Stimulated activated naive B cell treated with anti-CD40 and anti-IgM and Interleukin-4, amounts not matched to agents 10 μg/mL and 1 μg/mL and 100 μg/mL, for 72 hours (primary cell): ENCODE data around the gene EPAS1.

ENCODE experiments used
- ATAC-seq, 2 donors: fragments of 150-1000 bp; cut with Tn5 transposase; replicated peaks; 2 replicates each; pipeline ENCODE4 v1.10.0; 2021; ENCODE audit warnings: moderate library complexity in 1 of 2
- DNase-seq: peaks from one replicate; pipeline ENCODE4 v3.0.0; 2021
- H3K27ac Mint-ChIP-seq: one replicate; pipeline ENCODE4 v1.8.0; 2022; ENCODE audit warnings: mild to moderate bottlenecking, mixed read lengths
- H3K27me3 Mint-ChIP-seq, 2 donors: one replicate each; pipeline ENCODE4 v1.8.0; 2022; ENCODE audit warnings: mixed read lengths in 2 of 2
- H3K36me3 Mint-ChIP-seq, 2 donors: one replicate each; pipeline ENCODE4 v1.8.0; 2022; ENCODE audit warnings: mixed read lengths in 2 of 2, mild to moderate bottlenecking in 1 of 2
- H3K4me1 Mint-ChIP-seq, 2 donors: one replicate each; pipeline ENCODE4 v1.8.0; 2022; ENCODE audit warnings: mixed read lengths in 2 of 2, mild to moderate bottlenecking in 1 of 2
- H3K4me3 Mint-ChIP-seq, 2 donors: one replicate each; pipeline ENCODE4 v1.8.0; 2022; ENCODE audit warnings: mild to moderate bottlenecking in 2 of 2, mixed read lengths in 2 of 2, moderate library complexity in 1 of 2
- H3K9me3 Mint-ChIP-seq, 2 donors: one replicate each; pipeline ENCODE4 v1.8.0; 2022; ENCODE audit warnings: mixed read lengths in 2 of 2, mild to moderate bottlenecking in 1 of 2

Gene EPAS1

DNA sequence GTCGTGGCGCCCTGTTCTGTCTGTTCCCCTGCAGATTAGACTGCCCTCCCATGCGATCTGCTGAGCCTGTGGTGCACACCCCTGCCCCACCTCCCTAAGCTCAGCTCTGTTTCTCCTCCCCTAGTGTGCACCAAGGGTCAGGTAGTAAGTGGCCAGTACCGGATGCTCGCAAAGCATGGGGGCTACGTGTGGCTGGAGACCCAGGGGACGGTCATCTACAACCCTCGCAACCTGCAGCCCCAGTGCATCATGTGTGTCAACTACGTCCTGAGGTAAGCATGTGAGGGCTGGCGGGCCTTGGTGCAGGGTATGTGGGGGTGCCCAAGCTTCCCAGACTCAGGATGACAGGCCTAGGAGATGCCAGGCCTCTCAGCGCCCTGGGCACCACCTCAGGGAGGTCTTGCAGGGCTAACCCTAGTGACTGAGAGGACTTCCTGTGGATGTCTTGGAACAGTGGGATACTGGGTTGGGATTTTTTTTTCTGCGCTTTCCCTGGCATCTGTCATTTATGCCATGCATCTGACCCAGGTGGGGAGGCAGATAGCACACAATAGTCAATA lies 78.4 kb downstream of the EPAS1 start:
- Mint-ChIP-seq H3K27ac (no peak overlapping the region), H3K27me3 (no peaks in the 10 kb centered on the region), H3K4me1 (no peaks in the 10 kb centered on the region), H3K36me3 (no peaks in the 10 kb centered on the region), H3K4me3 (no peak overlapping the region), H3K9me3 (no peaks in the 10 kb centered on the region)
- no peak for ATAC-seq
- DNase-seq = no peak

DNA sequence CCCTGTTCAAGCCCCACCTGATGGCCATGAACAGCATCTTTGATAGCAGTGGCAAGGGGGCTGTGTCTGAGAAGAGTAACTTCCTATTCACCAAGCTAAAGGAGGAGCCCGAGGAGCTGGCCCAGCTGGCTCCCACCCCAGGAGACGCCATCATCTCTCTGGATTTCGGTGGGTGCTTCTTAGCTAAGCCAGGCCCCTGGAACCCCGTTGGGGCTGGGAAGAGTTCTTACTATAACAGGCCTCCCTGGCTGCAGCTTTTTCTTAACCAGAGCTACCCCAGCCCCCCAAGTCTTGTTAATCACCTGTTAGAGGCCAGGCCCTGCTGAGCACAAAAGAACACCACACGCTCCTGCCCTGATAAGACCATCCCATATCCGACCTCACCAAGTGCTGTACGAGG lies 79.4 kb downstream of the EPAS1 start:
- ATAC-seq = no peak
- Mint-ChIP-seq H3K4me1 (no peaks in the 10 kb centered on the region), H3K9me3 (no peaks in the 10 kb centered on the region), H3K27me3 (no peaks in the 10 kb centered on the region), H3K27ac (no peak overlapping the region), H3K4me3 (no peak overlapping the region), H3K36me3 (no peaks in the 10 kb centered on the region)
- DNase-seq = no peak

DNA sequence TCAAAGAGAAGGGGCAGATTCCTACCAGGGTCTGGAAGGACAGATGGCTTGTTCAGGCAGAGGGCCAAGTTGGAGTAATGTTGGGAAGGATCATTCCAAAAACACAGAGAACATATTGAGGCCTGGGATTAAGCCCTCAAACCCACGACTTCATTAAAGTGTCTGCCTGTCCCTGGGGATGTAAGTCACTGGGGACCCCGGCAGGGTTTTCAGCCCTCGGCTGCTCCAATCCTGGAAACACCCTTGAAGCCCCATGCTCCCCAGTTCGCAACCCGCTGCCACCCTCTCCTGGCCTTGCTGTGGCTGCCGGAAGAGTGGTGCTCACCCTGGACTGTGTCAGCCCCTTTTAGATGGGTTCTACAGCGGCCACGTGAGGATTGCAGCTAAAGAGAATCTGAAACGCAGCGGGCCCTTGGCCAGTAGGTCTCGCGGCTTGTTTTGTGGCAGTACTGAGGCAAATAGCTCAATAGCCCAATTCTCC lies 79.9 kb downstream of the EPAS1 start:
- no peak for ATAC-seq
- no peaks in the 10 kb centered on the region for H3K4me1 Mint-ChIP-seq
- H3K4me3 Mint-ChIP-seq = no peak overlapping the region
- no peaks in the 10 kb centered on the region for H3K27me3 Mint-ChIP-seq
- H3K27ac Mint-ChIP-seq = no peak overlapping the region
- H3K9me3 Mint-ChIP-seq = no peaks in the 10 kb centered on the region
- no peak for DNase-seq
- no peaks in the 10 kb centered on the region for H3K36me3 Mint-ChIP-seq

DNA sequence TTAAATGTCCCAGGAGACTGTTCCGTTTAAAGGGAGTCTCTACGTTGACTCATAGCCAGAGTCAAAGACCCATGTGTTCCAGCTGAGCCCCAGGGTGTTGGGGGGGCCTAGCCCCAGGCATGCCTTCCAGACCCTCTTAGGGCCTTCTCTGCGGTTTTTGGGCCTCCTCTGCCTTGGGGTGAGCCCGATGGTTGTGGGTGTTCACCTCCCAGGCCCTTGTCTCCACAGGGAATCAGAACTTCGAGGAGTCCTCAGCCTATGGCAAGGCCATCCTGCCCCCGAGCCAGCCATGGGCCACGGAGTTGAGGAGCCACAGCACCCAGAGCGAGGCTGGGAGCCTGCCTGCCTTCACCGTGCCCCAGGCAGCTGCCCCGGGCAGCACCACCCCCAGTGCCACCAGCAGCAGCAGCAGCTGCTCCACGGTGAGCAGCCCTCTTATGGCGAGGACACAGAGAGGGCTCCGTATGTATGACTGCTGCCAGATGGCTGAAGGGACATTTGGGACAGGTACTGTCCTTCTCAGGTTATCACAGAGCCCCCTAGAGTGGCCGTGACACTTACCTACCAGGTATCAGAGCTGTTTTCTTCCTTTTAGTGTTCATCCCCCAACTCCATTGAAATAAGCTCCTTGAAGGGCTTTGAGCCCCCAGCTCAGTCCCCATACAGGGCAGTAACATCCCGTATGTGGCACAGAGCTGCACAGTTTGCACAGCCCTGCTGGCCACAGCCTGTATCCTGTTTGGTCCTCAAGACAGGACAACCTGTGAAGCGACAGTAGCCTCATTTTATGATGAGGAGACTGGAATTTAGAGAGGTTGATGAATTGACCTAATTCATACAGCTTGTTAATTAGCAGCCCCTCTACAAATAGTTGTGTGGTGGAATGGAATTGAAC lies 80.7 kb downstream of the EPAS1 start:
- no peaks in the 10 kb centered on the region for H3K4me1 Mint-ChIP-seq
- H3K27me3 Mint-ChIP-seq = no peaks in the 10 kb centered on the region
- no peak overlapping the region for H3K27ac Mint-ChIP-seq
- H3K36me3 Mint-ChIP-seq = no peaks in the 10 kb centered on the region
- H3K9me3 Mint-ChIP-seq = no peaks in the 10 kb centered on the region
- DNase-seq = no peak
- ATAC-seq = no peak
- no peak overlapping the region for H3K4me3 Mint-ChIP-seq

DNA sequence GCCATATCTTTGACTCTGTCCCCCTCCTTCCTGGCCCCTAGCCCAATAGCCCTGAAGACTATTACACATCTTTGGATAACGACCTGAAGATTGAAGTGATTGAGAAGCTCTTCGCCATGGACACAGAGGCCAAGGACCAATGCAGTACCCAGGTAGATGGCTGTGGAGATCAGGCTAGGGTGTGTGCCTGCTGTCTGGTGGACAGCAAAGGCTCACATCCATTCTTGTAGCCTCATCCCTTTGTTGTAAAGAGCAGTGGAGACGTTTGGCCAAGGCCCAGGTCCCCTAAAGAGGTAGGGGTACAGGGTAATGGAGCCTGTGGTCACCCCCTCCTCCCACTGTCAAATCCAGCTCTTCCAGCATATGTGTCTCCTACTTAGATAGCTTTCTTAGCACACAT lies 81.4 kb downstream of the EPAS1 start:
- no peak for ATAC-seq
- Mint-ChIP-seq H3K4me3 (no peak overlapping the region), H3K36me3 (no peaks in the 10 kb centered on the region), H3K27ac (no peak overlapping the region), H3K4me1 (no peaks in the 10 kb centered on the region), H3K27me3 (no peaks in the 10 kb centered on the region), H3K9me3 (no peaks in the 10 kb centered on the region)
- DNase-seq = no peak

DNA sequence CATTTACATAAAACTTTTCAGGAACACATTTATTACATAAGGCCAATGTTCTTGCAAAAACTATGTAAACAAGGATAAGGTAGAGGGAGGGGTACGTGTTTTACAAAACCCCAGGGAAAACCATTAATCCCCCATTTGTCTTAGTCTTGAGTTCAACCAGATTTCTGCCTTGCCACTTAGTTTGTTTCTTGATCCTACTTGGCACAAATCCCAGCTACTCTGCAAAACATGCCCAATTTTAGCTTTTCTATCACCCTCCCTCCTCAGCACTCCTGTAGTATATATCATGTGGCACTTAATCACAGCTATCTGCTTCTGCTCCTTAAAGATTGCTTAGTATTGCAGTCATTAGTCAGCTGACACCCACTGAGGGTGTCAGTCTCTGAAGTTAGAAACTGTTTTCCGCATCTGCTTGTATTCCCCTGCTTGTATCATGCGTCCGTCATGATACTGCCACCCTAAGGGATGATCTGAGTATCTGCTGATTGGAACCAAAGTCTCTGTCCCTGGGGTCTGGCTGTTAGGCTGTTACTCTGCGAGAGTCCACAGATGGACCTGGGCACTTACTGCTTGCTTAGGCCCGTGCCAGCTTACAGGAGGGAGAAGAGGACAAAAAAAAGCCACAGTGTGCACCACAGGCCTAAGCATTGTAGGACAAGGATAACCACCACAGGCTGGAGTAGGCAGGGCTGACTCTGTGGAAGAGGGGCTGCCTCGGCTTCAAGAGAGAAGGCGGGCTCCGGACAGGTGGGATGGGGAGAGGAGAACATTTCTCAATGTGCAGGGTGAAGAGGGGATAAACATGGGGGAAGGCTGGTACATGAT lies 82.2 kb downstream of the EPAS1 start:
- H3K27ac Mint-ChIP-seq = no peak overlapping the region
- H3K4me1 Mint-ChIP-seq = no peaks in the 10 kb centered on the region
- H3K4me3 Mint-ChIP-seq = no peak overlapping the region
- no peaks in the 10 kb centered on the region for H3K9me3 Mint-ChIP-seq
- H3K36me3 Mint-ChIP-seq = no peaks in the 10 kb centered on the region
- no peak for ATAC-seq
- no peaks in the 10 kb centered on the region for H3K27me3 Mint-ChIP-seq
- DNase-seq = no peak

DNA sequence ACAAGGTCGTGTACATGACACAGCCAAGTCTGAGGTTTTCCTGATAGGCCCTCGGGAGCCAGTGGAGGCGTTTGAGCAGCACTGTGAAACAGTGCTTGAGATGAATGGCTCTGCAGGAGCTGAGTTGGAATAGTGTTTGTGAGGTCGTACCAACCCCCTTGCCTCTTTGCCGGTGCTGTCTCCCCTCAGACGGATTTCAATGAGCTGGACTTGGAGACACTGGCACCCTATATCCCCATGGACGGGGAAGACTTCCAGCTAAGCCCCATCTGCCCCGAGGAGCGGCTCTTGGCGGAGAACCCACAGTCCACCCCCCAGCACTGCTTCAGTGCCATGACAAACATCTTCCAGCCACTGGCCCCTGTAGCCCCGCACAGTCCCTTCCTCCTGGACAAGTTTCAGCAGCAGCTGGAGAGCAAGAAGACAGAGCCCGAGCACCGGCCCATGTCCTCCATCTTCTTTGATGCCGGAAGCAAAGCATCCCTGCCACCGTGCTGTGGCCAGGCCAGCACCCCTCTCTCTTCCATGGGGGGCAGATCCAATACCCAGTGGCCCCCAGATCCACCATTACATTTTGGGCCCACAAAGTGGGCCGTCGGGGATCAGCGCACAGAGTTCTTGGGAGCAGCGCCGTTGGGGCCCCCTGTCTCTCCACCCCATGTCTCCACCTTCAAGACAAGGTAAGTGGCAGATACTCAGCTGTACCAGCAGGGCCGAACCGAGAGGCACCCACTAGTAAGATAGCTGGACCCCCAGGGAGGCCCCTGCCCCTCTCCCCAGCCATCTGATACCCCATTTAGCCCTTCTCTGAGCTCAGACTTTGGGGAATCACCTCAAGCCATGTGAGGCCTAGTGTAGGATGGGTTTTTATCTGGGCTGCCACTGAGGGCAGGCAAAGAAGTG lies 83.1 kb downstream of the EPAS1 start:
- H3K4me1 Mint-ChIP-seq = no peaks in the 10 kb centered on the region
- ATAC-seq (no peak), DNase-seq (no peak)
- no peak overlapping the region for H3K27ac Mint-ChIP-seq
- no peaks in the 10 kb centered on the region for H3K9me3 Mint-ChIP-seq
- H3K27me3 Mint-ChIP-seq = no peaks in the 10 kb centered on the region
- no peaks in the 10 kb centered on the region for H3K36me3 Mint-ChIP-seq
- no peak overlapping the region for H3K4me3 Mint-ChIP-seq

DNA sequence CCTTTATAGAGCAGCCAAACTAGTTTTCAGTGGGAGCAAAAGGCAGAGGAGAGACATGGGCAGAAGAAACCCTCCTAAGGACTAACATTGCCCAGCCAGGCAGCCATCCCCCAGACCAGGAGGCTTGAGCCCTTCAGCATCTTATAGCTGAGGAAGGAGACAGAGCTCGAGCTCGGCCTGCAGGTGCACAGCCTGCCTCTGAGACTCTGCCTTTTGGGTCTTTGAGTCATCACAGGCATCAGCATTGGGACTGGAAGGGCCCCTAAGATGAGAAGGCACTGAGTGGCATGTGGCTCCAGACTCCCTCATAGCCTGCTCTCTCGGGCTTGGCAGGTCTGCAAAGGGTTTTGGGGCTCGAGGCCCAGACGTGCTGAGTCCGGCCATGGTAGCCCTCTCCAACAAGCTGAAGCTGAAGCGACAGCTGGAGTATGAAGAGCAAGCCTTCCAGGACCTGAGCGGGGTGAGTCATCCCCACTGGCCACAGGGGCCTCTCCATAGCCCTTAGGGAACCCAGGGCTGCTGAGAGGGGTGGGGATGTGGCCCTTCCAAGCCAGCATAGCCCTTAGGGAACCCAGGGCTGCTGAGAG lies 84.1 kb downstream of the EPAS1 start:
- Mint-ChIP-seq H3K27me3 (no peaks in the 10 kb centered on the region), H3K4me3 (no peak overlapping the region), H3K9me3 (no peaks in the 10 kb centered on the region), H3K36me3 (no peaks in the 10 kb centered on the region), H3K4me1 (no peaks in the 10 kb centered on the region), H3K27ac (no peak overlapping the region)
- no peak for DNase-seq
- no peak for ATAC-seq

DNA sequence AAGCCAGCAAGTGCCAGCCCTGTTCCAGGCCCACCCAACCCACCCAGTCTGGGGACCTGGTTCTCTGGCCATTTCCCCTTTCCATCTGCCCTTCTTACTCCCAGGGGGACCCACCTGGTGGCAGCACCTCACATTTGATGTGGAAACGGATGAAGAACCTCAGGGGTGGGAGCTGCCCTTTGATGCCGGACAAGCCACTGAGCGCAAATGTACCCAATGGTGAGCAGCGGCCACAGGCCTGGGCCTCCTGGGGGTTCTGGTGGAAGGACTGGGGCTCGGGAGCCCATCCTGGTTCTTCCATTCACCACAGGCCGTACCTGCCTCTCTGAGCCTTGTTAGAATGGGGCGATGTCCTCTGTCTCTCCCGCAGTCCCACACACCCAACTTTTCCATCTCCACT lies 84.7 kb downstream of the EPAS1 start:
- no peaks in the 10 kb centered on the region for H3K27me3 Mint-ChIP-seq
- H3K36me3 Mint-ChIP-seq = no peaks in the 10 kb centered on the region
- no peak overlapping the region for H3K4me3 Mint-ChIP-seq
- DNase-seq = no peak
- no peak overlapping the region for H3K27ac Mint-ChIP-seq
- H3K9me3 Mint-ChIP-seq = no peaks in the 10 kb centered on the region
- no peak for ATAC-seq
- H3K4me1 Mint-ChIP-seq = no peaks in the 10 kb centered on the region

DNA sequence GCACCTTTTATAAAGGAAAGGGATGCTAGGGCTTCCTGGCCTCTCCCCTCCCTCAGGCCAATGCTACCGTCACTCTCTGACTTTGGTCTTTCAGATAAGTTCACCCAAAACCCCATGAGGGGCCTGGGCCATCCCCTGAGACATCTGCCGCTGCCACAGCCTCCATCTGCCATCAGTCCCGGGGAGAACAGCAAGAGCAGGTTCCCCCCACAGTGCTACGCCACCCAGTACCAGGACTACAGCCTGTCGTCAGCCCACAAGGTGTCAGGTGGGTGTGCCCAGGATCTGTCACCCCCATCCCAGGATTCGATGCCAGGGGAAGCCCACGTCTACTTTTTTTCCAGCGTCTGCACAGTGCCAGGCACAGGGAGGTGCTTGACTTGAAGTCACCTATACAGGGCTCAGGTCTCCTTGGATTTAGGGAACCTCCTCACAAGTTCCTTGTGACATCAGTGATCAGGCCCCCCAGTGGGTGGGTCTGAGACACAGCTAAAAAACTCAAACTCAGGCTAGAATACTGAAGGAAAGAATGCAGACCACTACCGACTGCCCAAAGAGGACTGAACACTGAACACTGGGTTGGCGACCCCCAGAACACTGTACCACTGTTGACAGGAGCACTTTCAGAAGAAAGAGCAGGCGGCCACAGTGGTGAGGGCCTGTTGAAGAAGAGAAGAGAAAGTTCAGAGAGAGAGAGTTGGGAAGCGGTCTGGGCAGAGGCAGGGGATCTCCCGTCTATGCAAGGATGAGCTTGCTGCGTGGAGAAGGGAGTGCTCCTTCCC lies 85.3 kb downstream of the EPAS1 start:
- ATAC-seq (no peak), DNase-seq (no peak)
- no peaks in the 10 kb centered on the region for H3K27me3 Mint-ChIP-seq
- no peaks in the 10 kb centered on the region for H3K36me3 Mint-ChIP-seq
- no peaks in the 10 kb centered on the region for H3K4me1 Mint-ChIP-seq
- H3K4me3 Mint-ChIP-seq = no peak overlapping the region
- no peak overlapping the region for H3K27ac Mint-ChIP-seq
- no peaks in the 10 kb centered on the region for H3K9me3 Mint-ChIP-seq

DNA sequence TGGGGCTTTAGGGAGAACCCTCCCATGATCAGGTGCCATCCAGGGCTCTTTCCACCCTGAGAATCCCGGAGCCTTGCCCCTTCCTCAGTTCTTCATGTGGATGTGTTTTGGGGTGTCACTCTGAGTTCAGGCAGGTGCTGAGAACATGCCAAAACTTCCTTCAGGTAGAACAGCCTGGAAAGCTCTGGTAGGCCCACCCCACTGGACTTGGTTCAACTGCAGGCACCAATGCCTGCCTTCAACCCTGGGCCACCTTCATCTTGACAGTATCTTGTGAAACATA lies 85.8 kb downstream of the EPAS1 start:
- H3K9me3 Mint-ChIP-seq = no peaks in the 10 kb centered on the region
- ATAC-seq (no peak), DNase-seq (no peak)
- H3K36me3 Mint-ChIP-seq = no peaks in the 10 kb centered on the region
- H3K27ac Mint-ChIP-seq = no peak overlapping the region
- no peak overlapping the region for H3K4me3 Mint-ChIP-seq
- no peaks in the 10 kb centered on the region for H3K27me3 Mint-ChIP-seq
- H3K4me1 Mint-ChIP-seq = no peaks in the 10 kb centered on the region

DNA sequence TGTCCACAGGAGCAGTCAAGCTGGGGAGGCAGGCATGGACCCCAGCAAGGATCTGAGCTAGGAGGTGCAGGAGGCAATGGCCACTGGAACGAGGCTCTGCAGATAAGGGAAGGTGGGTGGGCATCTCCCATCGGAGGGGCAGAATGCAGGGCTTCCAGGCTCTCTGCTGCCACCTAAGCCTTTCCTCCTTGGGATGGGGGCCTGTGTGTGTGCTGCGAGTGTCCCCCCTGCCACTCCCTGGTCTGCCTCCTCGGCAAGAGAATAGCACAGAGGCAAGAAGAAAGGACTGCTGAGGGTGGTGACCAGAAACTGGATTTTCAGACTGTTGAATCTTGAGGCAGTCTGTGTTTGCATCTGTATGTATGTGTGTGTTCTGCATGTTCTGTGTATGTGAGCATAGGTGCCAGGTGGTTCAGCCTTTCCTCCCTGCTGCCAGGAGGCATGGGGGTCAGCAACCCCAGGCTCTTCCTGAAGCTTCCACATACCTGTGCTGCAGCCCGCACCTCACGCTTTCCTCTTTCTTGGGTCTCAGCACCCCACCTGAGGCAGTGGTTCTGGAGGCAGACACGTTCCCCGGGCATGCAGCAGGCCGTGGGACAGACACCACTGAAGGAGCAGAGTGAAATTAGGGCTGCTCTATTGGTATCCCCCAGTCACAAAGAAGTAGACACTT lies 86.7 kb downstream of the EPAS1 start:
- Mint-ChIP-seq H3K4me1 (no peaks in the 10 kb centered on the region), H3K36me3 (no peaks in the 10 kb centered on the region), H3K4me3 (no peak overlapping the region), H3K27me3 (peaks cover 0 to under 1% of the 10 kb centered on the region in 2 donors), H3K27ac (no peak overlapping the region), H3K9me3 (no peaks in the 10 kb centered on the region)
- ATAC-seq (no peak), DNase-seq (no peak)

DNA sequence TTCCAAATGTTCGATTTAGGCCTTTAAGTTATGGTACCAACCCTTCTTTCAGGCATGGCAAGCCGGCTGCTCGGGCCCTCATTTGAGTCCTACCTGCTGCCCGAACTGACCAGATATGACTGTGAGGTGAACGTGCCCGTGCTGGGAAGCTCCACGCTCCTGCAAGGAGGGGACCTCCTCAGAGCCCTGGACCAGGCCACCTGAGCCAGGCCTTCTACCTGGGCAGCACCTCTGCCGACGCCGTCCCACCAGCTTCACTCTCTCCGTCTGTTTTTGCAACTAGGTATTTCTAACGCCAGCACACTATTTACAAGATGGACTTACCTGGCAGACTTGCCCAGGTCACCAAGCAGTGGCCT lies 87.2 kb downstream of the EPAS1 start:
- Mint-ChIP-seq H3K36me3 (no peaks in the 10 kb centered on the region), H3K27ac (no peak overlapping the region), H3K9me3 (no peaks in the 10 kb centered on the region), H3K4me3 (no peak overlapping the region), H3K4me1 (no peaks in the 10 kb centered on the region), H3K27me3 (peaks cover 0 to 6% of the 10 kb centered on the region in 2 donors)
- no peak for ATAC-seq
- DNase-seq = no peak
